K562 (cell line): Measurements from ENCODE around the gene TCP11. TPM values are rescaled to one million over a fixed set of nuclear protein-coding genes. Genes with fewer than 3 reads are reported as not detected.

ENCODE experiments used
- ATAC-seq: fragments of 200-7000 bp; cut with Tn5 transposase; 3 replicates; pipeline ENCODE4 v1.9.1; 2020; ENCODE audit warnings: moderate library complexity
- BruUV-seq: library from RNA; stranded (reverse); fragments of 400-500 nt; replicated peaks from 2 replicates; lab custom pipeline; 2021; lab: Mats Ljungman, UMichigan
- CTCF ChIA-PET: fragments of 300-600 bp; formaldehyde crosslinking; extraction: SDS; loops from one replicate; lab custom pipeline; 2021; ENCODE audit warnings: low intra/inter-chr PET ratio; lab: Yijun Ruan, JAX
- POLR2A ChIA-PET: fragments of 300-600, 350-650 bp; sonication (Branson Sonifier 250); formaldehyde crosslinking; extraction: SDS; loops from one replicate; lab custom pipeline; 2021; ENCODE audit warnings: antibody characterized with exemption, inconsistent platforms; lab: Yijun Ruan, JAX
- DNase-seq, 4 experiments: peaks; one replicate each; pipeline versions ENCODE4 v3.0.0 to v3.0.0-alpha.2; 2011 to 2018; ENCODE audit warnings: low spot score in 3 of 4, mixed read lengths in 3 of 4; ENCODE audit errors: extremely low read depth in 1 of 4
- FAIRE-seq: peaks from 2 replicates; lab custom pipeline; 2011; peaks lifted over from hg19 to GRCh38; lab: Jason Lieb, UNC
- H2AFZ ChIP-seq: 2 replicates; pipeline ENCODE4 v1.6.0; 2011; ENCODE audit warnings: low read depth, low read length, control low read depth, inconsistent platforms
- H3K27ac ChIP-seq: fragments of 200-600 bp; 3 replicates; pipeline ENCODE4 v1.8.0; 2011; ENCODE audit warnings: low read depth, mild to moderate bottlenecking, control low read depth, inconsistent platforms, low read length, moderate library complexity, mixed read lengths; ENCODE audit errors: extremely low read depth
- H3K27me3 ChIP-seq, 2 experiments: fragments of 300-600 bp in 1 of 2; 2 replicates in 1 of 2; 3 replicates in 1 of 2; pipeline versions ENCODE4 v1.6.0 to v1.8.0; 2011; ENCODE audit warnings: inconsistent platforms in 2 of 2, low read length in 2 of 2, mild to moderate bottlenecking in 1 of 2, mixed read lengths in 1 of 2, moderate library complexity in 1 of 2; ENCODE audit not compliant: control insufficient read depth in 2 of 2, insufficient read depth in 2 of 2
- H3K36me3 ChIP-seq: fragments of 300-600 bp; 3 replicates; pipeline ENCODE4 v1.8.0; 2011; ENCODE audit warnings: mild to moderate bottlenecking, low read length, inconsistent platforms; ENCODE audit not compliant: control insufficient read depth, insufficient read depth
- H3K4me1 ChIP-seq, 2 experiments: fragments of 200-600 bp in 1 of 2; replicated peaks in 1 of 2; 2 replicates in 1 of 2; 3 replicates in 1 of 2; pipeline versions ENCODE4 v1.5.1 to v1.8.0; 2011; ENCODE audit warnings: inconsistent platforms in 2 of 2, low read length in 2 of 2, mild to moderate bottlenecking in 1 of 2, mixed read lengths in 1 of 2, moderate library complexity in 1 of 2; ENCODE audit not compliant: control insufficient read depth in 2 of 2, insufficient read depth in 2 of 2
- H3K4me2 ChIP-seq: 2 replicates; pipeline ENCODE4 v1.6.1; 2011; ENCODE audit warnings: low read length, control low read depth, inconsistent platforms, mixed read lengths; ENCODE audit not compliant: insufficient read depth
- H3K4me3 ChIP-seq: fragments of 200-600 bp; sonication (generic), shearing (Covaris generic); 2 replicates; pipeline ENCODE4 v1.5.1; 2016; ENCODE audit warnings: control low read depth, inconsistent platforms
- H3K79me2 ChIP-seq: fragments of 200-600 bp; 3 replicates; pipeline ENCODE4 v1.8.0; 2011; ENCODE audit warnings: low read length, inconsistent platforms; ENCODE audit not compliant: control insufficient read depth, insufficient read depth
- H3K9ac ChIP-seq, 2 experiments: 2 replicates each; pipeline versions ENCODE4 v1.6.0 to v1.6.1; 2011; ENCODE audit warnings: low read depth in 2 of 2, low read length in 2 of 2, control low read depth in 1 of 2, inconsistent platforms in 1 of 2, mild to moderate bottlenecking in 1 of 2, mixed read lengths in 1 of 2; ENCODE audit not compliant: insufficient read depth in 1 of 2
- H3K9me1 ChIP-seq: one replicate; pipeline ENCODE4 v1.6.0; 2011; ENCODE audit warnings: inconsistent platforms, mild to moderate bottlenecking, low read length, moderate library complexity; ENCODE audit not compliant: control insufficient read depth, insufficient read depth
- H3K9me3 ChIP-seq: replicated peaks from 2 replicates; pipeline ENCODE4 v1.5.1; 2011; ENCODE audit warnings: low read depth, low read length, inconsistent platforms; ENCODE audit not compliant: control insufficient read depth, insufficient read depth
- H4K20me1 ChIP-seq: replicated peaks from 2 replicates; pipeline ENCODE4 v1.6.1; 2011; ENCODE audit warnings: low read length, inconsistent platforms, mixed read lengths; ENCODE audit not compliant: control insufficient read depth, insufficient read depth
- BDP1 ChIP-seq: IDR thresholded peaks from 3 replicates; pipeline ENCODE4 v1.6.1; 2011; ENCODE audit not compliant: insufficient read length, insufficient read depth
- CC2D1A ChIP-seq: fragments of 450-650 bp; IDR thresholded peaks from 2 replicates; pipeline ENCODE4 v1.6.1; 2017; ENCODE audit warnings: mild to moderate bottlenecking
- EP300 ChIP-seq: IDR thresholded peaks from 2 replicates; pipeline ENCODE4 v1.6.1; 2012; ENCODE audit warnings: low read length, improper control_type of control experiment
- HEY1 ChIP-seq: fragments of 250-450 bp; sonication (Bioruptor Pico); IDR thresholded peaks from 2 replicates; pipeline ENCODE4 v1.5.0; 2020; ENCODE audit warnings: mild to moderate bottlenecking, moderate library complexity, borderline replicate concordance
- KLF6 ChIP-seq: fragments of 250-450 bp; sonication (Bioruptor Pico); IDR thresholded peaks from 2 replicates; pipeline ENCODE4 v1.4.0; 2020; ENCODE audit warnings: mild to moderate bottlenecking, moderate library complexity, borderline replicate concordance
- MAFF ChIP-seq: IDR thresholded peaks from 2 replicates; pipeline ENCODE4 v1.6.1; 2012; ENCODE audit warnings: low read length, improper control_type of control experiment
- PPARD ChIP-seq: fragments of 250-450 bp; sonication (Bioruptor Pico); IDR thresholded peaks from 2 replicates; pipeline ENCODE4 v1.8.0; 2022; ENCODE audit warnings: inconsistent platforms, mild to moderate bottlenecking, moderate library complexity
- RBFOX2 ChIP-seq: fragments of 200-400 bp; formaldehyde crosslinking; IDR thresholded peaks from 2 replicates; pipeline ENCODE4 v1.6.1; 2017; ENCODE audit warnings: low read depth, mild to moderate bottlenecking, low read length, moderate library complexity
- SAFB ChIP-seq: fragments of 200-400 bp; formaldehyde crosslinking; IDR thresholded peaks from 2 replicates; pipeline ENCODE4 v1.6.1; 2017; ENCODE audit warnings: low read depth, low read length, borderline replicate concordance
- SMC3 ChIP-seq: conservative IDR thresholded peaks from 2 replicates; pipeline ENCODE4 v1.6.1; 2011; ENCODE audit warnings: low read depth, low read length, improper control_type of control experiment; ENCODE audit not compliant: insufficient read depth
- TCF7 ChIP-seq: sonication (generic); IDR thresholded peaks from 2 replicates; pipeline ENCODE4 v1.6.1; 2016; ENCODE audit warnings: antibody characterized with exemption, borderline replicate concordance
- ZKSCAN3 ChIP-seq: fragments of 250-450 bp; sonication (Bioruptor Pico); IDR thresholded peaks from 2 replicates; pipeline ENCODE4 v1.4.0; 2020
- ZNF778 ChIP-seq: fragments of 450-650 bp; formaldehyde crosslinking; IDR thresholded peaks from 2 replicates; pipeline ENCODE4 v1.4.0; 2020; ENCODE audit warnings: mild to moderate bottlenecking, moderate library complexity
- WGBS: fragments of 100-300 bp; shearing (Covaris generic); methylation state at CpG from one replicate; pipeline ENCODE4 v1.1.6; 2016; ENCODE audit warnings: low coverage, mixed read lengths; ENCODE audit not compliant: insufficient coverage; ENCODE audit errors: missing lambda C conversion rate; 5-methylcytosine and 5-hydroxymethylcytosine counted together
- in situ Hi-C: fragments of 300-500 bp; cut with MboI; formaldehyde crosslinking; loops from 4 replicates; pipeline ENCODE4 v1.15.0; 2018; ENCODE audit warnings: inconsistent platforms, mixed read lengths
- intact Hi-C: fragments of 100-400 bp; cut with micrococcal nuclease; formaldehyde crosslinking; loops from 2 replicates; pipeline ENCODE4 v1.14.2; 2022
- polyA plus RNA-seq, 8 experiments: library from polyadenylated mRNA; depleted of rRNA in 4 of 8; stranded (reverse) in 5 of 8; unstranded in 3 of 8; fragments of >200 nt; fragmentation: Nextera tagmentation in 2 of 8; fragmentation: Illumina TruSeq in 1 of 8; extraction: Ambion mirVana in 2 of 8; extraction: Trizol in 1 of 8; gene quantifications; 2 replicates each; pipeline versions ENCODE4 v1.2.1 to v1.2.3, GENCODE V29; 2011 to 2014; ENCODE audit warnings: inconsistent platforms in 1 of 8, missing spikeins in 1 of 8
- total RNA-seq, 7 experiments: library from RNA; depleted of rRNA in 6 of 7; stranded (reverse); fragments of >200 nt in 6 of 7; fragmentation: Illumina TruSeq in 2 of 7; extraction: Trizol in 2 of 7; gene quantifications; 2 replicates each; pipeline versions ENCODE4 v1.2.1 to v1.2.3, GENCODE V29; 2011 to 2021; ENCODE audit warnings: low replicate concordance in 1 of 7
- TF ChIP-seq, protein P1 (sequence below): fragments of 450-650 bp; formaldehyde crosslinking; IDR thresholded peaks from 2 replicates; pipeline ENCODE4 v1.4.0; 2022; ENCODE audit warnings: missing genetic modification characterization
- TF ChIP-seq, protein P2 (sequence below): fragments of 450-650 bp; formaldehyde crosslinking; IDR thresholded peaks from 2 replicates; pipeline ENCODE4 v1.4.0; 2022; ENCODE audit warnings: mild to moderate bottlenecking, moderate library complexity
- TF ChIP-seq, protein P3 (sequence below): fragments of 450-650 bp; conservative IDR thresholded peaks from 2 replicates; pipeline ENCODE4 v1.6.1; 2016; ENCODE audit warnings: missing genetic modification characterization, low read depth, mild to moderate bottlenecking, missing compliant biosample characterization, moderate library complexity

Gene TCP11
- total and polyA plus RNA-seq, 9 of the 15 experiments (the other 6 are each of a cell fraction or from before 2014, with no cell fraction given) = not detected

DNA sequence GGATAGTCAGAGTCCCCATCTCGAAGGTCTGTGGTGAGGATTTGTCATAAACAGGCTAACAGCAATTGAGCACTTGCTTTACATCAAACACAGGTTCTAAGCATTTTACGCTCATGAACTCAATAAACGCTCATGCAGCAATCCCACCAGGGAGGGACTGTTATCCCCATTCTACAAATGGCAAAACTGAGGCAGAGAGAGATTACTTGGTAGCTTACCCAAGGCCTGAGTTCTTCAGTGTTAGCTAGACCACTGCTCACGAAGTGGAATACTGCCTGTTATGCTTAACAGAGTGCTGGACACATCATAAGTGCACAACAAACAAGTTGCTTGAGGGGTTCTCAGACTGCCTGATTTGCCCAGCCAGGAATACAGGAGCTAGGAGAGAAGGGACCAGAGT lies 23.7 kb upstream of the TCP11 start (continued):
- TF ChIP-seq, protein P1, sequence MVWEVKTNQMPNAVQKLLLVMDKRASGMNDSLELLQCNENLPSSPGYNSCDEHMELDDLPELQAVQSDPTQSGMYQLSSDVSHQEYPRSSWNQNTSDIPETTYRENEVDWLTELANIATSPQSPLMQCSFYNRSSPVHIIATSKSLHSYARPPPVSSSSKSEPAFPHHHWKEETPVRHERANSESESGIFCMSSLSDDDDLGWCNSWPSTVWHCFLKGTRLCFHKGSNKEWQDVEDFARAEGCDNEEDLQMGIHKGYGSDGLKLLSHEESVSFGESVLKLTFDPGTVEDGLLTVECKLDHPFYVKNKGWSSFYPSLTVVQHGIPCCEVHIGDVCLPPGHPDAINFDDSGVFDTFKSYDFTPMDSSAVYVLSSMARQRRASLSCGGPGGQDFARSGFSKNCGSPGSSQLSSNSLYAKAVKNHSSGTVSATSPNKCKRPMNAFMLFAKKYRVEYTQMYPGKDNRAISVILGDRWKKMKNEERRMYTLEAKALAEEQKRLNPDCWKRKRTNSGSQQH (CRISPR knock-in tag) = no peak
- TF ChIP-seq KLF6 (CRISPR knock-in tag) = no peak
- TF ChIP-seq, protein P2, sequence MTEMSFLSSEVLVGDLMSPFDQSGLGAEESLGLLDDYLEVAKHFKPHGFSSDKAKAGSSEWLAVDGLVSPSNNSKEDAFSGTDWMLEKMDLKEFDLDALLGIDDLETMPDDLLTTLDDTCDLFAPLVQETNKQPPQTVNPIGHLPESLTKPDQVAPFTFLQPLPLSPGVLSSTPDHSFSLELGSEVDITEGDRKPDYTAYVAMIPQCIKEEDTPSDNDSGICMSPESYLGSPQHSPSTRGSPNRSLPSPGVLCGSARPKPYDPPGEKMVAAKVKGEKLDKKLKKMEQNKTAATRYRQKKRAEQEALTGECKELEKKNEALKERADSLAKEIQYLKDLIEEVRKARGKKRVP (CRISPR knock-in tag) = no peak
- TF ChIP-seq ZKSCAN3 (CRISPR knock-in tag) = no peak
- TF ChIP-seq SMC3 = no peak
- TF ChIP-seq HEY1 (CRISPR knock-in tag) = no peak
- no peak for TF ChIP-seq PPARD
- no peak for TF ChIP-seq SAFB

DNA sequence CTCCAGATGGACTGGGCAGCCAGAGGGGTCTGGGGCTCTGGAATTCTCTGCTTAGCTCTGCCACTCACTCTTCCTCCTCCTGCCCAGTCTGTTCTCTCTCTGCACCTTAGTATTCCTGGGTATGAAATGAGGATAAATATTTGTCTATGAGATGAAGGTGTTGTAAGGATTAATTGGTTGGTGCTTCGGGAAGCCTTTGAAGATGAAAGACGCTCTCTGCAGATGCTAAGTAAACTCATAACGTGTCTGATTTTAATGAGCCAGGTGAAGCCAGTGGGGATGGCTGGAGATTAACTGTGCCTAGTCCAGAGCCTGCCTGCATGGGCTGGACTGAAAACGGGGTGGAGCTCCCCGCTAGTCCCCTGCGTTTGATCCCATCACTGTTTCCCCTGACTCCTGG lies 23.1 kb upstream of the TCP11 start:
- POLR2A ChIA-PET = interaction anchor here (0.8 to 1.2 kb wide), 2 partner anchors 13 to 665 kb away, joined by 3 read pairs; no protein-coding TSS in a partner anchor
- no peak overlapping the region for H3K27ac ChIP-seq
- H3K4me2 ChIP-seq = no peak overlapping the region
- TF ChIP-seq ZNF778 (CRISPR knock-in tag) = no peak
- TF ChIP-seq TCF7 = no peak
- TF ChIP-seq EP300 = no peak
- TF ChIP-seq CC2D1A = no peak
- no peak for TF ChIP-seq BDP1
- no peak for TF ChIP-seq RBFOX2
- no peak for TF ChIP-seq MAFF
- TF ChIP-seq, protein P3, sequence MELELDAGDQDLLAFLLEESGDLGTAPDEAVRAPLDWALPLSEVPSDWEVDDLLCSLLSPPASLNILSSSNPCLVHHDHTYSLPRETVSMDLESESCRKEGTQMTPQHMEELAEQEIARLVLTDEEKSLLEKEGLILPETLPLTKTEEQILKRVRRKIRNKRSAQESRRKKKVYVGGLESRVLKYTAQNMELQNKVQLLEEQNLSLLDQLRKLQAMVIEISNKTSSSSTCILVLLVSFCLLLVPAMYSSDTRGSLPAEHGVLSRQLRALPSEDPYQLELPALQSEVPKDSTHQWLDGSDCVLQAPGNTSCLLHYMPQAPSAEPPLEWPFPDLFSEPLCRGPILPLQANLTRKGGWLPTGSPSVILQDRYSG (tag) = no peak
- 1% methylated on average over 6 of the region's 6 CpGs for WGBS
- no peaks in the 10 kb centered on the region for H3K36me3 ChIP-seq
- no peak overlapping the region for H3K9ac ChIP-seq
- ATAC-seq (no peak), FAIRE-seq (no peak), DNase-seq (no peak)
- no peaks in the 10 kb centered on the region for H4K20me1 ChIP-seq
- intact Hi-C loops (no loop called here), in situ Hi-C loops (no loop called here)
- H3K27me3 ChIP-seq = peaks cover 25 to 50% of the 10 kb centered on the region in 2 experiments; a peak in 4 of 5 replicates
- no peak overlapping the region for H3K4me3 ChIP-seq
- H3K79me2 ChIP-seq = no peaks in the 10 kb centered on the region
- no peak overlapping the region for H2AFZ ChIP-seq
- no peaks in the 10 kb centered on the region for H3K9me1 ChIP-seq
- H3K4me1 ChIP-seq = no peaks in the 10 kb centered on the region
- CTCF ChIA-PET = no interaction called here
- H3K9me3 ChIP-seq = 0 out of 2 replicates have a peak, but pooled peaks cover under 1% of the 10 kb centered on the region
- no TSS peak for BruUV-seq
